OCI-LY7 (cell line): ENCODE data around the gene USH2A. TPM values are rescaled to one million over a fixed set of nuclear protein-coding genes. Genes with fewer than 3 reads are reported as not detected.

Source experiments
- BruUV-seq: library from RNA; stranded (reverse); fragments of 400-500 nt; replicated peaks from 2 replicates; lab custom pipeline; 2021; lab: Mats Ljungman, UMichigan
- CTCF ChIA-PET: fragments of 300-600 bp; sonication (Branson Sonifier 250); formaldehyde crosslinking; loops from one replicate; lab custom pipeline; 2022; ENCODE audit warnings: antibody characterized with exemption; ENCODE audit not compliant: unreplicated experiment; lab: Charles Lee
- POLR2A ChIA-PET: fragments of 300-600 bp; sonication (Branson Sonifier 250); formaldehyde crosslinking; loops from one replicate; lab custom pipeline; 2022; ENCODE audit warnings: antibody characterized with exemption; lab: Charles Lee
- DNase-seq: peaks from one replicate; pipeline ENCODE4 v3.0.0-alpha.2; 2015; ENCODE audit warnings: low spot score
- H2AFZ ChIP-seq: fragments of 200-600 bp; sonication (generic), shearing (Covaris generic); 2 replicates; pipeline ENCODE4 v1.6.1; 2014; ENCODE audit warnings: mild to moderate bottlenecking, antibody characterized with exemption, low read length, moderate library complexity
- H3K27ac ChIP-seq: fragments of 200-600 bp; sonication (generic); 2 replicates; pipeline ENCODE4 v1.5.1; 2014; ENCODE audit warnings: mixed run types, low read depth, mild to moderate bottlenecking, moderate library complexity, low read length, inconsistent platforms; ENCODE audit not compliant: poor library complexity, severe bottlenecking
- H3K36me3 ChIP-seq: fragments of 200-600 bp; sonication (generic); 2 replicates; pipeline ENCODE4 v1.6.1; 2014; ENCODE audit warnings: mild to moderate bottlenecking, antibody characterized with exemption, low read length, moderate library complexity, mixed read lengths; ENCODE audit not compliant: insufficient read depth
- H3K4me1 ChIP-seq: fragments of 200-600 bp; sonication (generic); 2 replicates; pipeline ENCODE4 v1.5.1; 2014; ENCODE audit warnings: mild to moderate bottlenecking, low read length; ENCODE audit not compliant: insufficient read depth, poor library complexity, severe bottlenecking
- H3K4me2 ChIP-seq: fragments of 200-600 bp; sonication (generic); 2 replicates; pipeline ENCODE4 v1.6.1; 2014; ENCODE audit warnings: mild to moderate bottlenecking, low read length
- H3K4me3 ChIP-seq: fragments of 200-600 bp; sonication (generic); 2 replicates; pipeline ENCODE4 v1.5.1; 2014; ENCODE audit warnings: mild to moderate bottlenecking, low read depth, low read length; ENCODE audit not compliant: poor library complexity, severe bottlenecking
- H3K79me2 ChIP-seq: fragments of 200-600 bp; sonication (generic); 2 replicates; pipeline ENCODE4 v1.6.1; 2016; ENCODE audit warnings: low read depth, mild to moderate bottlenecking, low read length, moderate library complexity, mixed read lengths; ENCODE audit not compliant: insufficient read depth
- H3K9me2 ChIP-seq: fragments of 200-600 bp; sonication (generic); 2 replicates; pipeline ENCODE4 v1.6.1; 2016; ENCODE audit warnings: mild to moderate bottlenecking, low read length, mixed read lengths; ENCODE audit not compliant: insufficient read depth
- H3K9me3 ChIP-seq: fragments of 200-600 bp; sonication (generic); 2 replicates; pipeline ENCODE4 v1.6.1; 2014; ENCODE audit warnings: mild to moderate bottlenecking, mixed run types, low read length, mixed read lengths
- H4K20me1 ChIP-seq: fragments of 200-600 bp; sonication (generic); 2 replicates; pipeline ENCODE4 v1.6.1; 2014; ENCODE audit warnings: mild to moderate bottlenecking, antibody characterized with exemption, low read length, moderate library complexity, mixed read lengths; ENCODE audit not compliant: insufficient read depth
- CTCF ChIP-seq: fragments of 200-600 bp; sonication (generic); conservative IDR thresholded peaks from 2 replicates; pipeline ENCODE4 v1.5.1; 2014; ENCODE audit warnings: mild to moderate bottlenecking, antibody characterized with exemption, low read length, moderate library complexity, mixed read lengths
- EZH2phosphoT487 ChIP-seq: fragments of 200-600 bp; sonication (generic); IDR thresholded peaks from 2 replicates; pipeline ENCODE4 v1.6.1; 2018; ENCODE audit warnings: low read depth, borderline replicate concordance, mild to moderate bottlenecking, mixed run types, antibody characterized with exemption, low read length, moderate library complexity, mixed read lengths
- intact Hi-C: fragments of 100-400 bp; cut with micrococcal nuclease; formaldehyde crosslinking; loops from one replicate; pipeline ENCODE4 v1.10.0; 2022; ENCODE audit not compliant: unreplicated experiment
- total RNA-seq, 2 experiments: library from RNA; depleted of rRNA in 1 of 2; stranded (reverse); fragments of >200 nt in 1 of 2; shearing (Covaris generic) in 1 of 2; gene quantifications; 2 replicates each; pipeline ENCODE4 v1.2.3, GENCODE V29; 2014 to 2022

The USH2A gene
- total RNA-seq, 2 experiments from 2014 or later, result not detected

GRCh38 chr1:216420746-216421145, 2.5 kb downstream of the USH2A start:
- H3K36me3 ChIP-seq, result no peaks in the 10 kb centered on the region
- no peaks in the 10 kb centered on the region for H3K79me2 ChIP-seq
- no peaks in the 10 kb centered on the region for H3K9me3 ChIP-seq
- no peak overlapping the region for H3K4me3 ChIP-seq
- intact Hi-C loops, result no loop called here
- no peaks in the 10 kb centered on the region for H3K9me2 ChIP-seq
- no peaks in the 10 kb centered on the region for H3K4me1 ChIP-seq
- no peak overlapping the region for H3K27ac ChIP-seq
- no TSS peak for BruUV-seq
- TF ChIP-seq EZH2phosphoT487, result no peak
- no peak for TF ChIP-seq CTCF
- H2AFZ ChIP-seq, result no peak overlapping the region
- no peak overlapping the region for H3K4me2 ChIP-seq
- no peak for DNase-seq
- no peaks in the 10 kb centered on the region for H4K20me1 ChIP-seq
- CTCF ChIA-PET, result no interaction called here
- POLR2A ChIA-PET, result interaction anchor here (0.9 to 1.0 kb wide), 2 partner anchors 20 to 22 kb away, joined by 3 to 4 read pairs; no protein-coding TSS in a partner anchor

- POLR2A ChIA-PET, result interaction anchor here (1.1 kb wide), 1 partner anchor 85 kb away, joined by 3 read pairs; no protein-coding TSS in a partner anchor
Measured at GRCh38 chr1:216420263-216420662, 3.0 kb downstream of the USH2A start.

GRCh38 chr1:216416488-216416887, 6.8 kb downstream of the USH2A start:
- ChIA-PET CTCF (no interaction called here), POLR2A (no interaction called here)
- no peak overlapping the region for H2AFZ ChIP-seq
- no TSS peak for BruUV-seq
- no peaks in the 10 kb centered on the region for H3K9me3 ChIP-seq
- no peaks in the 10 kb centered on the region for H3K4me1 ChIP-seq
- no peaks in the 10 kb centered on the region for H3K79me2 ChIP-seq
- H3K4me2 ChIP-seq, result no peak overlapping the region
- no peak for DNase-seq
- no peak overlapping the region for H3K27ac ChIP-seq
- H3K4me3 ChIP-seq, result no peak overlapping the region
- TF ChIP-seq CTCF, result no peak
- no peak for TF ChIP-seq EZH2phosphoT487
- no peaks in the 10 kb centered on the region for H3K36me3 ChIP-seq
- H3K9me2 ChIP-seq, result no peaks in the 10 kb centered on the region
- H4K20me1 ChIP-seq, result no peaks in the 10 kb centered on the region
- intact Hi-C loops, result no loop called here

More at GRCh38 chr1:216420263-216420662, 3.0 kb downstream of the USH2A start:
- Histone ChIP-seq H4K20me1 (no peaks in the 10 kb centered on the region), H3K4me2 (no peak overlapping the region), H3K27ac (no peak overlapping the region), H2AFZ (no peak overlapping the region), H3K36me3 (no peaks in the 10 kb centered on the region), H3K4me1 (no peaks in the 10 kb centered on the region), H3K9me3 (no peaks in the 10 kb centered on the region), H3K4me3 (no peak overlapping the region), H3K79me2 (no peaks in the 10 kb centered on the region), H3K9me2 (no peaks in the 10 kb centered on the region)
- intact Hi-C loops, result no loop called here
- CTCF ChIA-PET, result no interaction called here
- BruUV-seq, result no TSS peak
- TF ChIP-seq EZH2phosphoT487, result no peak
- no peak for DNase-seq
